Endothelial cell (in vitro differentiated cells): Measurements from ENCODE around the gene GSC2. TPM values are rescaled to one million over a fixed set of nuclear protein-coding genes. Genes with fewer than 3 reads are reported as not detected.

Experiments used
- DNase-seq: peaks from one replicate; pipeline ENCODE4 v3.0.0; 2021; ENCODE audit warnings: low spot score
- H3K27ac Mint-ChIP-seq: one replicate; pipeline ENCODE4 v1.8.0; 2021; ENCODE audit warnings: mixed read lengths, inconsistent platforms; ENCODE audit not compliant: unreplicated experiment
- H3K27me3 Mint-ChIP-seq: one replicate; pipeline ENCODE4 v1.8.0; 2021; ENCODE audit warnings: mild to moderate bottlenecking, moderate library complexity, mixed read lengths, inconsistent platforms; ENCODE audit not compliant: unreplicated experiment
- H3K36me3 Mint-ChIP-seq: one replicate; pipeline ENCODE4 v1.8.0; 2021; ENCODE audit warnings: mild to moderate bottlenecking, low read depth, mixed read lengths, inconsistent platforms; ENCODE audit not compliant: unreplicated experiment
- H3K4me1 Mint-ChIP-seq: one replicate; pipeline ENCODE4 v1.8.0; 2021; ENCODE audit warnings: mild to moderate bottlenecking, mixed read lengths, inconsistent platforms; ENCODE audit not compliant: unreplicated experiment
- H3K4me3 Mint-ChIP-seq: one replicate; pipeline ENCODE4 v1.8.0; 2021; ENCODE audit warnings: mild to moderate bottlenecking, mixed read lengths, inconsistent platforms; ENCODE audit not compliant: unreplicated experiment
- H3K9me3 Mint-ChIP-seq: one replicate; pipeline ENCODE4 v1.8.0; 2021; ENCODE audit warnings: mixed read lengths, inconsistent platforms; ENCODE audit not compliant: unreplicated experiment
- CTCF ChIP-seq: fragments of 200-600 bp; sonication (generic); IDR thresholded peaks from one replicate; pipeline ENCODE4 v1.5.0; 2021; ENCODE audit warnings: antibody characterized with exemption; ENCODE audit not compliant: unreplicated experiment
- total RNA-seq: library from RNA; stranded (reverse); fragmentation: NEBNext Ultra II Directional; extraction: Animal tissue kit (Norgen Biotek cat#: 25700); gene quantifications from one replicate; pipeline ENCODE4 v1.2.1, GENCODE V29; 2021; ENCODE audit not compliant: unreplicated experiment

The GSC2 gene
- total RNA-seq, 1 donor from 2014 or later, result not detected

DNA sequence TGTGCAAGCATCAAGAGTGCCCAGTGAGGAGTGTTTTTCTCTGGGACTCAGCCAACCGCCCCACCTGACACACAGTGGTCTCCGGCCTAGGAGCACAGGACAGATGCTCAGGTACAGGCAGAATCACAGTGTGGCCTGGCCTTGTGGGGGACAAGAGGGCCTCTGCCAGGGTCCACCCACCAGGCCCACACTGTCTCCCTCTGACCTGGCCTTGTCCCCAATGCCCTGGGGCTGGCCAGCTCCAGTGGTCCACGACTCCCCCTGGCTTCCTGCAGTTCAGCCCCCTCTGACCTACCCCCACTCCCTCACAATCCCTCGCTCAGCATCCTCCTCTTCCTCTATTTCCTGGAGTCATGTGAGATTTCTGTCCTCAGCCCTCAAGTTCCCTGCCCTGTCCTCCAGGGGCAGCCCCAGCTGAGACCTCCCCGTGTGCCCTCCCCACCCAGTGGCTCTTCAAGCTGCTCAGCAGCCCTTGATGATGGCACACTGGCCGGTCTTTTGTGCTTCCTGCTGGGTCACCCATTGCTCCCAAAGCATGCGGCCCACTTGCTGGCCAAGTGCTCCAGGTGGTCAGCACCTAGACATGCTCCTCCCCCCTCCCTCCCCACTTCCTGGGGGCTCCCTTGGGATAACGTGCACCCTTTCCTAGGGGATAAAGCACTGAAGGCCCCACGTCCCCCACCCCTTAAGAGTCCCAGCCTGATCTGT lies 17.2 kb downstream of the GSC2 start:
- Mint-ChIP-seq H3K4me3 (no peak overlapping the region), H3K9me3 (no peaks in the 10 kb centered on the region), H3K27me3 (peaks cover 11% of the 10 kb centered on the region), H3K4me1 (no peaks in the 10 kb centered on the region), H3K36me3 (peaks cover 21% of the 10 kb centered on the region), H3K27ac (no peak overlapping the region)
- TF ChIP-seq CTCF, result no peak
- no peak for DNase-seq

- no peak overlapping the region for H3K4me3 Mint-ChIP-seq
- H3K27ac Mint-ChIP-seq, result no peak overlapping the region
- no peak for TF ChIP-seq CTCF
- no peak for DNase-seq
- H3K36me3 Mint-ChIP-seq, result peaks cover 18% of the 10 kb centered on the region
- no peaks in the 10 kb centered on the region for H3K9me3 Mint-ChIP-seq
- peaks cover 11% of the 10 kb centered on the region for H3K27me3 Mint-ChIP-seq
- H3K4me1 Mint-ChIP-seq, result no peaks in the 10 kb centered on the region
Observed at GRCh38 chr22:19132153-19132552, 17.9 kb downstream of the GSC2 start.

- H3K4me1 Mint-ChIP-seq, result no peaks in the 10 kb centered on the region
- no peak for DNase-seq
- peaks cover 11% of the 10 kb centered on the region for H3K27me3 Mint-ChIP-seq
- H3K9me3 Mint-ChIP-seq, result no peaks in the 10 kb centered on the region
- no peak for TF ChIP-seq CTCF
- H3K27ac Mint-ChIP-seq, result no peak overlapping the region
- H3K4me3 Mint-ChIP-seq, result no peak overlapping the region
- H3K36me3 Mint-ChIP-seq, result peaks cover 13% of the 10 kb centered on the region
Observed at GRCh38 chr22:19131685-19132015, 18.4 kb downstream of the GSC2 start.

DNA sequence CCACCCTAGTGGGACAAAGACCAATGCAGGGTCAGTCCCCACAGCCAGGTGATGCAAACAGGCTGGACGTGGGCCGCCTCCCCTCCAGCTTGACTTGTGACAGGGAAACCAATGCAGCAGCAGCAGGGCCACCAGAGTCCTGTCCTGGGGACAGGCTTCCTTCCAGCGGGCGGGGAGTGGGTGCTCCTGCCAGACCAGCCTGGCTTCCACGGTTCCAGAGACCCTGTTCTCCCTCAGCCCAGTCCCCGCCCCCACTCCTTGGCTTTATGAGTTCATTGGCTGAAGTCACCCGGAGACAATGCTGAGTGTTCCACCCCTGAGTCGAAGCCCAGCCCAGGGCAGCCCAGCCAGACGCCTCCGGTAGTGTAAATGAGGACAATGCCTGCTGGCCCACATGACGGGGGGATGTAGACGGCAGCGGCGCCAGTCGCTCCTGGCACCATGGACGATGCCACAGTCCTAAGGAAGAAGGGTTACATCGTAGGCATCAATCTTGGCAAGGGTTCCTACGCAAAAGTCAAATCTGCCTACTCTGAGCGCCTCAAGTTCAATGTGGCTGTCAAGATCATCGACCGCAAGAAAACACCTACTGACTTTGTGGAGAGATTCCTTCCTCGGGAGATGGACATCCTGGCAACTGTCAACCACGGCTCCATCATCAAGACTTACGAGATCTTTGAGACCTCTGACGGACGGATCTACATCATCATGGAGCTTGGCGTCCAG lies 19.0 kb downstream of the GSC2 start, which contains the start of gene TSSK2:
Gene TSSK2 (plus strand): TSS at position 350 of the 726 bp plus-strand sequence. CDS start 92 bp downstream, at position 442.
- no peak for DNase-seq
- peaks cover 11% of the 10 kb centered on the region for H3K27me3 Mint-ChIP-seq
- H3K27ac Mint-ChIP-seq, result no peak within 1 kb of the TSS
- no peaks in the 10 kb centered on the region for H3K4me1 Mint-ChIP-seq
- H3K4me3 Mint-ChIP-seq, result no peak within 1 kb of the TSS
- H3K36me3 Mint-ChIP-seq, result peaks cover 8% of the 10 kb centered on the region
- no peak for TF ChIP-seq CTCF
- H3K9me3 Mint-ChIP-seq, result no peaks in the 10 kb centered on the region

DNA sequence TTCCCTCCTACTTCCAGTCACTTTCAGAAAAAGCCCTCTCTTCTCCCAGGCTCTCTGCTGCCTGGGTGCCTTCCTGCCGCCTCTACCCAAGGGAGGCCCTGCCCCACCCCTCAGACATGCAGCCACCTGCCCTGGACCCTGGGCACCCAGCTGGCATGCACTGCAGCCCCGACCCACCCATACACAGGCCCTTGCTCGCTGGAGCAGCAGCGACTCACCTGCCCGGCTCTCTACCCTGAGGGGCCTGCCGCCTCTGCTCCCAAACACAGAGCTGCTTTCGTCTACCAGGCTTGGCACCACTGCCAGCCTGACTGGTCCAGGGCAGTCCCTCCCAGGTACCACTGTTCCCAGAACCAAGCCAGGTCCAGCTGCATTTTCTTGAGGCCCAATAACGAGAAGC lies 20.2 kb downstream of the GSC2 start:
- DNase-seq, result no peak
- no peaks in the 10 kb centered on the region for H3K36me3 Mint-ChIP-seq
- H3K27ac Mint-ChIP-seq, result peak overlapping the region; percentile 64
- H3K9me3 Mint-ChIP-seq, result no peaks in the 10 kb centered on the region
- H3K4me3 Mint-ChIP-seq, result no peak overlapping the region
- TF ChIP-seq CTCF, result no peak
- H3K4me1 Mint-ChIP-seq, result no peaks in the 10 kb centered on the region
- peaks cover 8% of the 10 kb centered on the region for H3K27me3 Mint-ChIP-seq
